Activated naive CD8-positive, alpha-beta T cell (primary cell): ENCODE results near the gene STX18.
"Not testable (repeated sequence)": the region's sequence is repeated elsewhere in the genome, so short reads cannot be mapped to it uniquely, and the experiment has no call there.

ENCODE experiments used
- H3K27ac Mint-ChIP-seq: one replicate; pipeline ENCODE4 v1.8.0; 2021; ENCODE audit warnings: mixed read lengths
- H3K27me3 Mint-ChIP-seq: one replicate; pipeline ENCODE4 v1.8.0; 2021; ENCODE audit warnings: mixed read lengths
- H3K36me3 Mint-ChIP-seq: one replicate; pipeline ENCODE4 v1.8.0; 2021; ENCODE audit warnings: mixed read lengths
- H3K4me1 Mint-ChIP-seq: one replicate; pipeline ENCODE4 v1.8.0; 2021; ENCODE audit warnings: low read depth, mixed read lengths
- H3K4me3 Mint-ChIP-seq: one replicate; pipeline ENCODE4 v1.8.0; 2021; ENCODE audit warnings: mild to moderate bottlenecking, mixed read lengths
- H3K9me3 Mint-ChIP-seq: one replicate; pipeline ENCODE4 v1.8.0; 2021; ENCODE audit warnings: low read depth, mixed read lengths

The STX18 gene

DNA sequence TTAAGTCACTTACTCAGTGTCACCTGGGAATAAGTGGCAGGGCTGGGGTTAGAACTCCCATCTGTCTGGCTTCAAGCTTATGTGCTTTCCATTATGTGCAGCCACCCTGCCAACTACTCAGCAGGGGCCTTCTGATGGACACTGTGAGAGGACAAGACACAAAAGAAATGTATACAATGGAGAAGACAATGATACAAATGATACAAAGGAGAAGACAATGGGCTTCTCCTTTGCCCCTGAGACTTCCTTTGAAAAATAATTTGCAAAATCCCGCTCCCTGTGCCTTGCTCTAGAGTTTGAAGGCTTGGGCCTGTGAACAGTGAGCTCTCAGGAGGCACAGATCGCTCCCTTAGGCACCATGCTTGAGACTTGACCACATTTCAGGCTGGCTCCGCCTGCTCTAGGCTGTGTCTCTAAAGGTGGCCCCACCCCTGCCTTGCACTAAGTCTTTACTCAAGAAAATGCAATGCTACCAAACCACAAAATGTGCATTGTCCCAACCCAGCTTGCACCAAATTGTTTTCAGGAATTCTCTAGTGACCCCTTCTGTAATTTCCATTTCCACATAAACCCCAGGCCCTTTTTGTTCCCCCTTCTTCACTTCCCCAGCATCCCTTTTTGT is 27.1 kb upstream of the STX18 start:
- H3K36me3 Mint-ChIP-seq: peaks cover 19% of the 10 kb centered on the region
- H3K9me3 Mint-ChIP-seq: no peaks in the 10 kb centered on the region
- H3K4me1 Mint-ChIP-seq: peaks cover 3% of the 10 kb centered on the region
- no peak overlapping the region for H3K27ac Mint-ChIP-seq
- H3K27me3 Mint-ChIP-seq: no peaks in the 10 kb centered on the region
- no peak overlapping the region for H3K4me3 Mint-ChIP-seq

DNA sequence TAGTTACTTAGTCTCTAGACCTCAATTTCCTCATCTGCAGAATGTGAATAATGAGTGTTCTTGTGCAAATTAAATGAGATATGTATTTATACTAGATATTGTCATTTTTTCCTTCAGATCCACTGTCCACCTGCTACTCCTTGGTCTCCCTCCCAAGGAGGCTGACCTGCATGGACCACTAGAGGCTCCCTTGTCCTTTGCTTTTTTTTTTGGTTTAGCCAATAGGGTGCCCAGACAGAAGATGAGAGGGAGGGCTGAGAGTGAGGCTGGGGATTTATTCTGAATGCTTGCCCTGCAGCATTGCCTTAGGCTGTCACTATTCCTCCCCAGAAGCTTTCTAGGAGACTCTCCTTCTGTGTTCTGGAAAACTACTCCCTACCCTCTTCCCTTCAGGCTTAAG is 24.5 kb upstream of the STX18 start:
- not testable (repeated sequence) for H3K27ac Mint-ChIP-seq, H3K27me3 Mint-ChIP-seq, H3K4me1 Mint-ChIP-seq, H3K9me3 Mint-ChIP-seq, H3K4me3 Mint-ChIP-seq
- H3K36me3 Mint-ChIP-seq: peaks cover 23% of the 10 kb centered on the region

DNA sequence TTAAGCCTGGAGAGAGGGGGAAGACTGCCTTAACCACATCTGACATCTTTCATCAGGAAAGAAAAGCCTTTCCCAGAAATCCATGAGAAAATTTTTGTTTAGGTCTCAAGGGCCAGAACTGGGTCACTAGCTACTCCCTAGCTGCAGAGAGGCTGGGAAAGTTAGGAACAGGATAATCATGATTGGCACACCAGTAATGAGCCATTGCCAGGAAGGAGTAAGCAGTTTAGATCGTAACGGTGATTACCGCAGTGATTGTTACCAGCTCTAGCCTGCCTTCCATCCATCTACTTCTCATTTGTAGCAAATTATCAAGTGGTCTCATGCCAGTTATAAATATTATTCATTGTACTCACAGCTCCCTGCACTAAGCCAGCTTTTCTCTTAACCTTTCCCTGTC is 22.7 kb upstream of the STX18 start:
- Mint-ChIP-seq H3K36me3 (peaks cover 19% of the 10 kb centered on the region), H3K9me3 (no peaks in the 10 kb centered on the region), H3K27ac (no peak overlapping the region), H3K27me3 (no peaks in the 10 kb centered on the region), H3K4me3 (no peak overlapping the region), H3K4me1 (no peaks in the 10 kb centered on the region)

DNA sequence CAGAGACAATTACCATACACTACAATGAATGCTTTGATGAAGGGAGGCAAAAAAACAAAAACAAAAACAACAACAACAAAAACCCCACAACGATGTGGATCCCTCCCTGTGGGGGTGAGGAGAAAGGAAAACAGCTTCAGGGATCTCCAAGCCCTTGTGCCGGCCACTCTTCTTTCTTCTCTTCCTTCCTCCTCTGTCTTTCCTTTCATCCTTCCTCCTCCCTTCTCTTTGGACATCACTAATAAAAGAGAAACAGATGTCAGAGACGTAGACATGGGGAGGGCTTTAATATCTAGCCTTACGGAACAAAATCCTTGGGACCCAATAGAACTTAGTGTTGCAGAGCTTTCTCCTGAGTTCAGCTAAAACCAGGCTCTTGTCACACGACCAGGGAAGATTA is 18.8 kb upstream of the STX18 start:
- H3K4me3 Mint-ChIP-seq: no peak overlapping the region
- H3K4me1 Mint-ChIP-seq: no peaks in the 10 kb centered on the region
- H3K9me3 Mint-ChIP-seq: no peaks in the 10 kb centered on the region
- H3K36me3 Mint-ChIP-seq: peaks cover 19% of the 10 kb centered on the region
- H3K27ac Mint-ChIP-seq: no peak overlapping the region
- no peaks in the 10 kb centered on the region for H3K27me3 Mint-ChIP-seq

DNA sequence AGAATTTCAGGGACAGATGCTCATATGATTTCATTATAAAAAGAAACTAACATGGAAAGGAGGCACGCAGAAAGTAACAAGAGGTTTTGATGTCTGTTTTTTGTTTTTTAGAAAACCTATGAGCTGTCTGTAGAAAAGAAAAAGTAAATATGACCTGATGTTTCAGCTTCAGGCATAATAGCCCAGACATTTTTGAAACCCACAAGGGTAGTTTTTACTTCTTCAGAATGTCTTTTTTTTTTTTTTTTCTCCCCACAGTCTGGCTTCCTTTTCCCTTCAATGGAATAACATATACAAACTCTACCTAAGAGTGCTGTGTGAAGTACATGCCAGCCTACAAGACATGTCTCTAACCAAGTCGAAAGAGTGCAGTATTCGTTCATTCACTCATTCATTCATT is 18.3 kb upstream of the STX18 start:
- Mint-ChIP-seq H3K36me3 (peaks cover 18% of the 10 kb centered on the region), H3K4me3 (no peak overlapping the region), H3K27ac (no peak overlapping the region), H3K27me3 (no peaks in the 10 kb centered on the region), H3K4me1 (no peaks in the 10 kb centered on the region), H3K9me3 (no peaks in the 10 kb centered on the region)

DNA sequence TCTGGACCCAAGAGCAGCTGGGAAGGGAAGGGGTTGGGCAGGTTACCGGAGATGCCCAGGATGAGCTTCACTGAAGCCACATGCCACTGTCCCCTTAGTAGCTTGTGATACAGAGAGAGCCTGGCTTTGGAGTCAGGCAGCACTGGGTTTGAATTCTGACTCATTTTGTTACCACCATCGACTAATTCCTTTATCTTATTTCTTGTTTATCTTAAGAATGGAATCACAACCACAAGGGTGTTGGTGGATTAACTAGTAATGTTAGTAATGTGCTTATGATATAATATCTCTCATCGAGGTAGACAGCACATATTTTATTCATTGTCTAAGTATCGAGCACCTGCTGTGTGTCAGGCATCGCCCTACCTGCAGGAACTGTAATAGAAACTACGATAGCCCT is 17.7 kb upstream of the STX18 start:
- H3K9me3 Mint-ChIP-seq: no peaks in the 10 kb centered on the region
- H3K27ac Mint-ChIP-seq: no peak overlapping the region
- no peak overlapping the region for H3K4me3 Mint-ChIP-seq
- H3K36me3 Mint-ChIP-seq: peaks cover 16% of the 10 kb centered on the region
- H3K27me3 Mint-ChIP-seq: no peaks in the 10 kb centered on the region
- no peaks in the 10 kb centered on the region for H3K4me1 Mint-ChIP-seq

DNA sequence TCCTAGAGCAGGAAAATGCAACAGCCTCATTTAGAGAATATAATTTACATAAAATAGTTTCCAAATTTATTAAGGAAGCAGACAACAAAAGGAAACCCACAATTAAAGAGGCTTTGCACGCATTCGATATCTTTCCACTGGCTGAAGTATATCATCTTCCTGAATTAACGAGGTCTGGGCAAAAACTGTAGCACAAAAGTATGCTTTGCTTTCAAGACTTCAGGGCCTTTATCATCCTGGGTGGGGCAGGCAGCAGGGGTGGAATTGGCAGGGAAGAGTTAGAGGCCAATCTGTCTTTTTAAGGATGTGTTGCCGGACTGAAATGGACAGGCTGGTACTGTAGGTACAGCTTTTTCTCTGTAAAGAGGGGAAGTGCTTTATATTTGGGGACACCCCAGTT is 17.0 kb upstream of the STX18 start:
- H3K9me3 Mint-ChIP-seq: no peaks in the 10 kb centered on the region
- peaks cover 20% of the 10 kb centered on the region for H3K36me3 Mint-ChIP-seq
- no peak overlapping the region for H3K4me3 Mint-ChIP-seq
- no peak overlapping the region for H3K27ac Mint-ChIP-seq
- H3K27me3 Mint-ChIP-seq: no peaks in the 10 kb centered on the region
- H3K4me1 Mint-ChIP-seq: no peaks in the 10 kb centered on the region

DNA sequence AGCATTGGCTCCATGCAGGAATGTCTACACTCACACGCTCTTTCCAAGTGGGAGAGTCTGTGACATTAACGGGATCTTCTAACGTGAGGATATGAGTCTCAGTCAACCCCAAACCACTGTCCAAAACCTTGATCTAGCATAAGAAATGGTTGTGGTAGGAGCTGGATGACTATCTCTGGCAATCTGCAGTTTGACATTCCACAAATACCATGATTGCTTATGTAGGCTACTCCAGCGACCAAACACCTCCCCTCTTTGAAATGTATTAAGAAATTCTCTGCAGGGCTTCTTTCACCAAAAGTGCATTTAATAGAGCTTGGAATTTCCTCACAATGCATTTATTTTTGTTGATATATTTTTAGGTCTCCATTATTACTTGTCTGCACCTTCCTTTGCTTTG is 14.1 kb upstream of the STX18 start:
- no peak overlapping the region for H3K4me3 Mint-ChIP-seq
- no peaks in the 10 kb centered on the region for H3K9me3 Mint-ChIP-seq
- no peak overlapping the region for H3K27ac Mint-ChIP-seq
- H3K4me1 Mint-ChIP-seq: no peaks in the 10 kb centered on the region
- H3K36me3 Mint-ChIP-seq: peaks cover 32% of the 10 kb centered on the region
- no peaks in the 10 kb centered on the region for H3K27me3 Mint-ChIP-seq

DNA sequence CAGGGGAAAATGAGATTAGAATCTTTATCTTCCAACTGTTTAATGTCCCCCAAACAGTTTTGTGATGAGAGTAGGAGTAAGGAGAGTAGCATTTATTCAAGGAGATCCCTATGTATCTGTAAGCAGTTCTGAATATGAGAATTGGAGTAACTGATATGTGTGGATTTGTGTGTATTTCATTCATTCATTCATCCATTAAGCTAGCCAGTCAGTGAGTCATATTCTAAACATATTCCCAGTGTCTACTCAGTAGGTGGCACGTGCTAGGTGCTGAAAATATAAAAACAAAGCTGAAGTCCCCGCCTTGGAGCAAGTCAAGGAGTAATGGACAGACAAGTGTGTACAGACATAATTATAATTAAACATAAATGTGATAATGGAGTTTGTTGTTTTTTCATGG is 12.4 kb upstream of the STX18 start:
- no peak overlapping the region for H3K27ac Mint-ChIP-seq
- H3K36me3 Mint-ChIP-seq: peaks cover 45% of the 10 kb centered on the region

DNA sequence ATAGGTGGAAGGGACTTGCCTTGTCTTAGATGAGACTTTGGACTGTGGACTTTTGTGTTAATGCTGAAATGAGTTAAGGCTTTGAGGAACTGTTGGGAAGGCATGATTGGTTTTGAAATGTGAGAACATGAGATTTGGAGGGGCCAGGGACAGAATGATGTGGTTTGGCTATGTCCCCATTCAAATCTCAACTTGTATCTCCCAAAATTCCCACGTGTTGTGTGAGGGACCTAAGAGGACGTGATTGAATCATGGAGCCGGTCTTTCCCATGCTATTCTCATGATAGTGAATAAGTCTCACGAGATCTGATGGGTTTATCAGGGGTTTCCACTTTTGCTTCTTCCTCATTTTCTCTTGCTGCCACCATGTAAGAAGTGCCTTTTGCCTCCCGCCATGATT is 10.2 kb upstream of the STX18 start:
- H3K9me3 Mint-ChIP-seq, H3K4me1 Mint-ChIP-seq, H3K4me3 Mint-ChIP-seq, H3K27me3 Mint-ChIP-seq, H3K27ac Mint-ChIP-seq: not testable (repeated sequence)
- peaks cover 44% of the 10 kb centered on the region for H3K36me3 Mint-ChIP-seq

More for the DNA sequence above, 12.4 kb upstream of the STX18 start:
- Mint-ChIP-seq H3K4me1 (no peaks in the 10 kb centered on the region), H3K9me3 (no peaks in the 10 kb centered on the region), H3K27me3 (no peaks in the 10 kb centered on the region), H3K4me3 (no peak overlapping the region)

DNA sequence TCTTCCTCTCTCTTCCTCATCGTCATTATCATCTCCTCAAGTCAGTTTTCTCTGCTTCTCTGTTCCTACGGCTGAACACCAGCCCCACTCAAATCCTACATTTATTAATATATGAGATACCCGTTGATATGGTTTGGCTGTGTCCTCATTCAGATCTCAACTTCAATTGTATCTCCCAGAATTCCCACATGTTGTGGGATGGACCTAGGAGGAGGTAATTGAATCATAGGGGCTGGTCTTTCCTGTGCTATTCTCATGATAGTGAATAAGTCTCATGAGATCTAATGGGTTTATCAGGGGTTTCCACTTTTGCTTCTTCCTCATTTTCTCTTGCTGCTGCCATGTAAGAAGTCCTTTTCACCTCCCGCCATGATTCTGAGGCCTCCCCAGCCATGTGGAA is 8.3 kb upstream of the STX18 start:
- H3K4me3 Mint-ChIP-seq, H3K4me1 Mint-ChIP-seq, H3K9me3 Mint-ChIP-seq, H3K27me3 Mint-ChIP-seq, H3K27ac Mint-ChIP-seq: not testable (repeated sequence)
- peaks cover 47% of the 10 kb centered on the region for H3K36me3 Mint-ChIP-seq

DNA sequence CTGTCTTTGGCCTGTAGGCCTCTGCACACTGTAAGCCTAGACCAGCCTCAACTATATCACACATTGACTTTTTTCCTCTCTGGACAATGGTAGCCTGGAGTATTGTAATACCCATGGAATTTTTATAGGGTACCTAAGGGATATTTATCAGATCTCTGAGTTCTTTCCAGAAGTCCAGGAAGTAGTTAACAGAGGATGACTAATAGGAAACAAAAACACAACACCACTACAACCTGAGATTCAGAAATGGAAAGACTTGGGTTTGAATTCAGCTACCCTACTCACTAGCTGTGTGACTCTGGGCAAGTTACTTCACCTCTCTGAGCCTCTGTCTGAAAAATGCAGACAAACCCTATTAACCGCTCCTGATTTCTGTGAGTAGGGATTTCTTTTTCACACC is 7.7 kb upstream of the STX18 start:
- no peaks in the 10 kb centered on the region for H3K27me3 Mint-ChIP-seq
- no peaks in the 10 kb centered on the region for H3K9me3 Mint-ChIP-seq
- no peak overlapping the region for H3K4me3 Mint-ChIP-seq
- no peak overlapping the region for H3K27ac Mint-ChIP-seq
- peaks cover 3% of the 10 kb centered on the region for H3K4me1 Mint-ChIP-seq
- peaks cover 44% of the 10 kb centered on the region for H3K36me3 Mint-ChIP-seq

DNA sequence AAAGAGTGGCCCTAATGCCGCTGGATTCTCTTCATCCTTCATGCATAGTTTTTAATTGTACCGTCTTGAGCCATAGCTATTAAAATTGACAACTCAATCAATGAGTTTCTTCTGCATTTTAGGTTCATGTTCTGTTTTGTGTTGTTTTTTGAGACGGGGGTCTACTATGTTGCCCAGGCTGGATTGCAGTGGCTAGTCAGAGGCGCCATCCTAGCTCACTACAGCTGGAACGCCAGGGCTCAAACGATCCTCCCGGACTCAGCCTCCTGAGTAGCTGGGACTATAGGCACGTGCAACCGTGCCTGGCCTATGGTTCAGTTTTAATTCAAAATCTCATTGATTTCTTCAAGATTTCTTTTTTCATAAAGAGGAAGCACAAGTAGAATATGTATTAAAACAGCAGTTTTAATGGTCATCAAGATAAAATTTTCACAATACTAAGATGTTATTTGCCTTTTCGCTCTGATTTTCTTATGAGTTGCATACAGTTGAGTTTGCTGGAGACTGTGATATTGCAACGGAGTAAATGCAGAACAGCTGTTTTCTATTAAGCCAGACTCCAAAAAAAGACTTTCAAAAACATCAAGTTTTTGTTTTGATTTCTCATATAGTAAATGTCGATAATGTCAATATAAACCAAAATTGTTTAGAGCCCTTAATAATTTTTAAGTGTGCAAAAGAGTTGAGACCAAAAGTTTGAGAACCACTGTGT is 1.1 kb upstream of the STX18 start:
- peak overlapping the region; percentile 97 for H3K4me3 Mint-ChIP-seq
- peak overlapping the region; percentile 95 for H3K27ac Mint-ChIP-seq
- H3K4me1 Mint-ChIP-seq: peaks cover 48% of the 10 kb centered on the region
- peaks cover 10% of the 10 kb centered on the region for H3K36me3 Mint-ChIP-seq
- H3K27me3 Mint-ChIP-seq: no peaks in the 10 kb centered on the region
- no peaks in the 10 kb centered on the region for H3K9me3 Mint-ChIP-seq

DNA sequence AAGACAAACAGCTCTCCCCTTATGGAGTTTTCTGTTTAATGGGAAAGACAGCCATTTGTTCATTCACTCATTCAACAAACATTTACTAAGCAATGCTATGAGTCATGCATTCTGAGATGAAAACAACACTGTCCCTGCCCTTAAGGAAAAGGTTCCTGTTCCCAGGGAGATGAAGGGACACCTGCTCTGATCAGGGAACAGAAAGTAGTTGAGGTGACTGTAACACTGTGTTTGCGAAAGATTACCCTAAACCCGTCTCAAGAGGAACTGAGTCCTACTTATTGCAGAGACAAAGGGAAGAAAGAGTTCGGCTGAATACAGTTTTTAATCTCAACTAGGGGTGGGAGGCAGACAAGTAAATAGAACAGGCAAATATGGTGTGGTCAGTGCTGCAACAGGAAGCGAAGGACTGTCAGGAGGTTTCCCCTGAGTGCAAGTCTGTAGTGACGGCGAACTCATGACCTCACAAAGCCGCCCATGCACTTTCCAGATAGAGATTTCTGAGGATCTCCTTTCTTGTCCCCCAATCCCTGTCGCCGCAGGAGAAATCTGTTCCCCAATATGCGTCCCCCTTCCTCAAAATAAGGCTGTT is 712 bp downstream of the STX18 start:
- H3K4me1 Mint-ChIP-seq: peaks cover 59% of the 10 kb centered on the region
- H3K27ac Mint-ChIP-seq: peak overlapping the region; percentile 95
- H3K4me3 Mint-ChIP-seq: peak overlapping the region; percentile 97
- H3K27me3 Mint-ChIP-seq: no peaks in the 10 kb centered on the region
- H3K36me3 Mint-ChIP-seq: peaks cover 7% of the 10 kb centered on the region
- no peaks in the 10 kb centered on the region for H3K9me3 Mint-ChIP-seq

DNA sequence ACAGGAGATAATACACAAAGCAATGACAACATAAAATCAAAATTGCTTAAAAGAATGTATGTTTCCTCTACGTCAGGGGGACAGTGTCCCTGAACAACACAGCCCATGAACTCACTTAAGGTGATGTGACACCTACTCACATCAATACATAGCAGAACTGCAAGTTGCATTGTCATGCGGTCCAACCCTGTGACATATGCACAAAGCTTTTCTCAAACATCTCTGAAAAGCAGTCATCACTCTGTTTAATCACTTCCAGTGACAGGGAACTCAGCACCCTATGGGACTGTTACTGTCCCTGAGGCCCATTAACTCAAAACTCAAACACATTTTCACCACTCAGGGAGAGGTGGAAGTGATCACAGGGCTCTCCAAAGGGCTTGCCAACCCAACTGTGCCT is 2.4 kb downstream of the STX18 start:
- no peaks in the 10 kb centered on the region for H3K9me3 Mint-ChIP-seq
- H3K36me3 Mint-ChIP-seq: no peaks in the 10 kb centered on the region
- H3K4me3 Mint-ChIP-seq: peak overlapping the region; percentile 97
- H3K27ac Mint-ChIP-seq: no peak overlapping the region
- peaks cover 64% of the 10 kb centered on the region for H3K4me1 Mint-ChIP-seq
- H3K27me3 Mint-ChIP-seq: no peaks in the 10 kb centered on the region

DNA sequence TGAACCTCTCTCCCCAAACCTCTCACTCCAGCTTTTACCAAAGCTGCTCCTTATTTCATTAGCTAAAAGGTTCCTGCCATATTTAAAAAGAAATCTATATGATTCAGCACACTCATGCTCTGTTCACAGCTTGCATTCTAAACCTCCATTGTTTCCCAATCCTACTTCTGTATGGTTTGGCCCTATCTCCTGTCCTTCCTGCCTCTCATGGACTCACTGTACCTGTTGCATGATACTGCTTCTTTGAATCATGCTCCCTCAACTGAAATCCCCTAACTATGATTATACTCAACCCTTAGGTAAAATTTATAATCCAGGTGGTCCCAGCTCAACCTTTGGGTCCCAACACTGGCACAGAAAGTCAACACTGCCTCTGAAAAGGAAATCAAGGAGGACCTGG is 6.3 kb downstream of the STX18 start:
- no peak overlapping the region for H3K4me3 Mint-ChIP-seq
- H3K27ac Mint-ChIP-seq: no peak overlapping the region
- H3K36me3 Mint-ChIP-seq: no peaks in the 10 kb centered on the region
- peaks cover 48% of the 10 kb centered on the region for H3K4me1 Mint-ChIP-seq
- H3K9me3 Mint-ChIP-seq: no peaks in the 10 kb centered on the region
- H3K27me3 Mint-ChIP-seq: no peaks in the 10 kb centered on the region
